Measurements from ENCODE around the gene FPR2. TPM values are rescaled to one million over a fixed set of nuclear protein-coding genes. Genes with fewer than 3 reads are reported as not detected.

Gene FPR2, protein sequence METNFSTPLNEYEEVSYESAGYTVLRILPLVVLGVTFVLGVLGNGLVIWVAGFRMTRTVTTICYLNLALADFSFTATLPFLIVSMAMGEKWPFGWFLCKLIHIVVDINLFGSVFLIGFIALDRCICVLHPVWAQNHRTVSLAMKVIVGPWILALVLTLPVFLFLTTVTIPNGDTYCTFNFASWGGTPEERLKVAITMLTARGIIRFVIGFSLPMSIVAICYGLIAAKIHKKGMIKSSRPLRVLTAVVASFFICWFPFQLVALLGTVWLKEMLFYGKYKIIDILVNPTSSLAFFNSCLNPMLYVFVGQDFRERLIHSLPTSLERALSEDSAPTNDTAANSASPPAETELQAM
- 4.2 TPM for total RNA-seq

- H3K27me3 ChIP-seq (ENCODE audit: control insufficient read depth in 3 of 3, insufficient read depth in 3 of 3, low read length in 3 of 3): no peaks in the 10 kb centered on the region
- H3K27ac ChIP-seq (ENCODE audit: low read depth, low read length): no peak within 1 kb of the TSS
- no peak within 1 kb of the TSS for H3K4me3 ChIP-seq (ENCODE audit: low read length in 3 of 3)
- H3K4me1 ChIP-seq (ENCODE audit: control insufficient read depth in 3 of 3, insufficient read depth in 3 of 3, low read length in 3 of 3): no peaks in the 10 kb centered on the region
- no peak within 1 kb of the TSS for H3K9ac ChIP-seq (ENCODE audit: low read depth in 1 of 3, low read length in 3 of 3)
- peaks cover 0 to 4% (median 2%) of the 10 kb centered on the region in 3 donors for H3K9me3 ChIP-seq (ENCODE audit: control insufficient read depth in 3 of 3, low read length in 3 of 3)
- H3K36me3 ChIP-seq (ENCODE audit: control insufficient read depth in 3 of 3, insufficient read depth in 3 of 3, low read length in 3 of 3): no peaks in the 10 kb centered on the region
These were observed at the start of gene FPR2 for GRCh38 chr19:51760697-51761356. FPR2 (plus strand) TSS chr19:51761180; CDS start chr19:51768659, 7,479 bp downstream.

DNA sequence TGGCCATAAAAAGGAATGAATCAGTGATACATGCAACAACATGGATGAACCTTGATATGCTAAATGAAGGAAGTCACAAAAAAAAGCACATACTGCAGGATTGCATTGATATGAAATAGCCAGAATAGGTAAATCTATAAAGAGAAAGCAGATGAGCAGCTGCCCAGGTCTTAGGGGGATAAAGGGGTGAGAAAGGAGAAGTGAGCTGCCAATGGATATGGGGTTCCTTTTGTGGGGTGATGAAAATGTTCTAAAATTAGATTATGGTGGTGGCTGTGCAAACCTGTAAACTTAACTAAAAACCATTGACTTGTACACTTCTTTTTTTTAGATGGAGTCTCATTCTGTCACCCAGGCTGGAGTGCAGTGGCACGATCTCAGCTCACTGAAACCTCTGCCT, 49.3 kb upstream of the FPR2 start:
- no peak overlapping the region for H3K4me3 ChIP-seq (ENCODE audit: low read length in 3 of 3)
- H3K4me1 ChIP-seq (ENCODE audit: control insufficient read depth in 3 of 3, insufficient read depth in 3 of 3, low read length in 3 of 3): no peaks in the 10 kb centered on the region
- peaks cover 0 to 4% (median 0%) of the 10 kb centered on the region in 3 donors for H3K36me3 ChIP-seq (ENCODE audit: control insufficient read depth in 3 of 3, insufficient read depth in 3 of 3, low read length in 3 of 3)
- peaks cover 0 to 3% (median 3%) of the 10 kb centered on the region in 3 donors for H3K27me3 ChIP-seq (ENCODE audit: control insufficient read depth in 3 of 3, insufficient read depth in 3 of 3, low read length in 3 of 3)
- no peak overlapping the region for H3K9ac ChIP-seq (ENCODE audit: low read depth in 1 of 3, low read length in 3 of 3)
- H3K9me3 ChIP-seq (ENCODE audit: control insufficient read depth in 3 of 3, low read length in 3 of 3): no peaks in the 10 kb centered on the region
- H3K27ac ChIP-seq (ENCODE audit: low read depth, low read length): no peak overlapping the region

GRCh38 chr19:51712461-51713081, 48.4 kb upstream of the FPR2 start:
- Histone ChIP-seq H3K27me3 (ENCODE audit: control insufficient read depth in 3 of 3, insufficient read depth in 3 of 3, low read length in 3 of 3) (peaks cover 0 to 8% (median 5%) of the 10 kb centered on the region in 3 donors), H3K9me3 (ENCODE audit: control insufficient read depth in 3 of 3, low read length in 3 of 3) (no peaks in the 10 kb centered on the region), H3K4me3 (ENCODE audit: low read length in 3 of 3) (no peak overlapping the region), H3K9ac (ENCODE audit: low read depth in 1 of 3, low read length in 3 of 3) (no peak overlapping the region), H3K36me3 (ENCODE audit: control insufficient read depth in 3 of 3, insufficient read depth in 3 of 3, low read length in 3 of 3) (no peaks in the 10 kb centered on the region), H3K27ac (ENCODE audit: low read depth, low read length) (no peak overlapping the region), H3K4me1 (ENCODE audit: control insufficient read depth in 3 of 3, insufficient read depth in 3 of 3, low read length in 3 of 3) (no peaks in the 10 kb centered on the region)

GRCh38 chr19:51713319-51714285, 47.4 kb upstream of the FPR2 start:
- H3K4me1 ChIP-seq (ENCODE audit: control insufficient read depth in 3 of 3, insufficient read depth in 3 of 3, low read length in 3 of 3): no peaks in the 10 kb centered on the region
- H3K9ac ChIP-seq (ENCODE audit: low read depth in 1 of 3, low read length in 3 of 3): no peak overlapping the region
- H3K9me3 ChIP-seq (ENCODE audit: control insufficient read depth in 3 of 3, low read length in 3 of 3): no peaks in the 10 kb centered on the region
- H3K27me3 ChIP-seq (ENCODE audit: control insufficient read depth in 3 of 3, insufficient read depth in 3 of 3, low read length in 3 of 3): peaks cover 0 to 9% (median 8%) of the 10 kb centered on the region in 3 donors
- H3K27ac ChIP-seq (ENCODE audit: low read depth, low read length): no peak overlapping the region
- H3K36me3 ChIP-seq (ENCODE audit: control insufficient read depth in 3 of 3, insufficient read depth in 3 of 3, low read length in 3 of 3): no peaks in the 10 kb centered on the region
- no peak overlapping the region for H3K4me3 ChIP-seq (ENCODE audit: low read length in 3 of 3)

DNA sequence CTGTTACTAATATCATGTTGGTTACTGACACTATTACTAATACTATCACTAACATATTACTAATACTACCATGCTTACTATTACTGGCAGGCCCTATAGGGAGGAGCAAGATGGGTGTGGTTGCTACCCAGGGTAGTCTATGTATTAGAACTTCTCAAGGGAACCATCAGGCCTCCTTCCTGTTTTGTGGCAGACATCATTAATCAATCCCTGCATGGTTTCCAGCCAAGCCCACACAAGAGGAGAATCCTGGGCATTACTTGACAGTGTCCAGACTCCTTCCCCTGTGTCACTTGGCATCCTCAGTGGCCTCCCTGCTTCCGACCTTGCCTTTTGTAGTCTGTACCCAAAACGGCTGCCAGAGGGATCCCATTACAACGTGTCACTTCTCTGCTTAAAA, 46.1 kb upstream of the FPR2 start:
- Histone ChIP-seq H3K27ac (ENCODE audit: low read depth, low read length) (no peak overlapping the region), H3K9ac (ENCODE audit: low read depth in 1 of 3, low read length in 3 of 3) (no peak overlapping the region), H3K27me3 (ENCODE audit: control insufficient read depth in 3 of 3, insufficient read depth in 3 of 3, low read length in 3 of 3) (peaks cover 9 to 21% (median 19%) of the 10 kb centered on the region in 3 donors), H3K36me3 (ENCODE audit: control insufficient read depth in 3 of 3, insufficient read depth in 3 of 3, low read length in 3 of 3) (no peaks in the 10 kb centered on the region), H3K9me3 (ENCODE audit: control insufficient read depth in 3 of 3, low read length in 3 of 3) (no peaks in the 10 kb centered on the region), H3K4me1 (ENCODE audit: control insufficient read depth in 3 of 3, insufficient read depth in 3 of 3, low read length in 3 of 3) (peaks cover 0 to 3% (median 0%) of the 10 kb centered on the region in 3 donors), H3K4me3 (ENCODE audit: low read length in 3 of 3) (no peak overlapping the region)

DNA sequence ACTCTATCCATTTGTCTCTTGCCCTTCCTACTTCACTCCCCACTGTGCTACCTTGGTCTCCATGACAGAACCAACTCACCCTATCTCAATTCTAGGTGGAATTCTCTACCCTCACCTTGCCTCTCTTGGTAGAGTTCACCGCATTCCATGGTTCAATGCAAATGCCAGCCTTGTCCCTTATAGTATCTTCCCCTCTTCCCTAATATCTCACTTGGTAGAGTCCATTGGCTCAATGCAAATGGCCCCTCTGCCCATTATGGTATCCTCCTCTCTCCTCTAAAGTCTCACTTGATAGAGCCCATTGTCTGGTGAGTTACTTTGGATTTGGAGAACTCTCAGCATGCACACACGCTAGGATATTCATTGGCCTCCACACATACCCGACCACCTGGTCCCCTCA, 45.1 kb upstream of the FPR2 start:
- no peaks in the 10 kb centered on the region for H3K9me3 ChIP-seq (ENCODE audit: control insufficient read depth in 3 of 3, low read length in 3 of 3)
- H3K27ac ChIP-seq (ENCODE audit: low read depth, low read length): no peak overlapping the region
- H3K4me3 ChIP-seq (ENCODE audit: low read length in 3 of 3): no peak overlapping the region
- H3K9ac ChIP-seq (ENCODE audit: low read depth in 1 of 3, low read length in 3 of 3): no peak overlapping the region
- peaks cover 0 to 3% (median 0%) of the 10 kb centered on the region in 3 donors for H3K4me1 ChIP-seq (ENCODE audit: control insufficient read depth in 3 of 3, insufficient read depth in 3 of 3, low read length in 3 of 3)
- peaks cover 16 to 27% (median 21%) of the 10 kb centered on the region in 3 donors for H3K27me3 ChIP-seq (ENCODE audit: control insufficient read depth in 3 of 3, insufficient read depth in 3 of 3, low read length in 3 of 3)
- H3K36me3 ChIP-seq (ENCODE audit: control insufficient read depth in 3 of 3, insufficient read depth in 3 of 3, low read length in 3 of 3): no peaks in the 10 kb centered on the region

DNA sequence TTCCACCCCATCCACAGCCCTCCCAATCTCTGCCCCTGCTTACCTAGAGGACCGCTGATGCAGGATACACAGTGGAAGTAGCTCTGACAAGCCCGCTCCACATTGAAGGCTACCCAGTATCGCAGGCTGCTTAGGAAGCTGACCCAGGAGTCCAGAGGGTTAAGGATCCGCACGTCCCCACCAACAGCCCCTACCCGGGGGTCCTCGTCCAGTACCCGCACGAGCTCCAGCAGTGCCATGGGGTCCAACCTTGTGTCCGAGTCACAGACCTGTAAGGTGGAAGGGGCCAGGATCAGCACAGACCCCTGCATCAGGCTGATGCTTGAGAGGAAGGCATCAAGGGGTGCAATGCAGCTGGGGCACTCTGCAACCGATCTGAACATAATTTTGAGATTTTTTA, 44.1 kb upstream of the FPR2 start:
- Histone ChIP-seq H3K27ac (ENCODE audit: low read depth, low read length) (no peak overlapping the region), H3K9ac (ENCODE audit: low read depth in 1 of 3, low read length in 3 of 3) (no peak overlapping the region), H3K27me3 (ENCODE audit: control insufficient read depth in 3 of 3, insufficient read depth in 3 of 3, low read length in 3 of 3) (peaks cover 19 to 34% (median 28%) of the 10 kb centered on the region in 3 donors), H3K9me3 (ENCODE audit: control insufficient read depth in 3 of 3, low read length in 3 of 3) (no peaks in the 10 kb centered on the region), H3K36me3 (ENCODE audit: control insufficient read depth in 3 of 3, insufficient read depth in 3 of 3, low read length in 3 of 3) (no peaks in the 10 kb centered on the region), H3K4me1 (ENCODE audit: control insufficient read depth in 3 of 3, insufficient read depth in 3 of 3, low read length in 3 of 3) (peaks cover 0 to 3% (median 0%) of the 10 kb centered on the region in 3 donors), H3K4me3 (ENCODE audit: low read length in 3 of 3) (no peak overlapping the region)

GRCh38 chr19:51719251-51719988, 41.6 kb upstream of the FPR2 start:
- Histone ChIP-seq H3K36me3 (ENCODE audit: control insufficient read depth in 3 of 3, insufficient read depth in 3 of 3, low read length in 3 of 3) (no peaks in the 10 kb centered on the region), H3K9me3 (ENCODE audit: control insufficient read depth in 3 of 3, low read length in 3 of 3) (no peaks in the 10 kb centered on the region), H3K27ac (ENCODE audit: low read depth, low read length) (no peak overlapping the region), H3K9ac (ENCODE audit: low read depth in 1 of 3, low read length in 3 of 3) (no peak overlapping the region), H3K4me1 (ENCODE audit: control insufficient read depth in 3 of 3, insufficient read depth in 3 of 3, low read length in 3 of 3) (peaks cover 0 to 3% (median 0%) of the 10 kb centered on the region in 3 donors), H3K27me3 (ENCODE audit: control insufficient read depth in 3 of 3, insufficient read depth in 3 of 3, low read length in 3 of 3) (peaks cover 29 to 43% (median 33%) of the 10 kb centered on the region in 3 donors), H3K4me3 (ENCODE audit: low read length in 3 of 3) (no peak overlapping the region)

GRCh38 chr19:51721905-51722304, 39.1 kb upstream of the FPR2 start:
- peaks cover 0 to 3% (median 0%) of the 10 kb centered on the region in 3 donors for H3K4me1 ChIP-seq (ENCODE audit: control insufficient read depth in 3 of 3, insufficient read depth in 3 of 3, low read length in 3 of 3)
- H3K27me3 ChIP-seq (ENCODE audit: control insufficient read depth in 3 of 3, insufficient read depth in 3 of 3, low read length in 3 of 3): peaks cover 27 to 55% (median 33%) of the 10 kb centered on the region in 3 donors
- no peaks in the 10 kb centered on the region for H3K36me3 ChIP-seq (ENCODE audit: control insufficient read depth in 3 of 3, insufficient read depth in 3 of 3, low read length in 3 of 3)
- no peaks in the 10 kb centered on the region for H3K9me3 ChIP-seq (ENCODE audit: control insufficient read depth in 3 of 3, low read length in 3 of 3)
- no peak overlapping the region for H3K4me3 ChIP-seq (ENCODE audit: low read length in 3 of 3)
- H3K27ac ChIP-seq (ENCODE audit: low read depth, low read length): no peak overlapping the region
- H3K9ac ChIP-seq (ENCODE audit: low read depth in 1 of 3, low read length in 3 of 3): no peak overlapping the region

Measured in skeletal muscle tissue (tissue), 4 donors.